PC-9 (cell line): ENCODE measurements around the gene MYO5B. TPM values are rescaled to one million over a fixed set of nuclear protein-coding genes. Genes with fewer than 3 reads are reported as not detected.
A peak's percentile ranks its signal among the peaks of the same experiment; 100 is the strongest.

Source experiments
- BruUV-seq: library from RNA; stranded (reverse); fragments of 400-500 nt; replicated peaks from 2 replicates; lab custom pipeline; 2021; lab: Mats Ljungman, UMichigan
- CTCF ChIA-PET: fragments of 300-600 bp; sonication (Branson Sonifier 250); formaldehyde crosslinking; loops from one replicate; lab custom pipeline; 2022; ENCODE audit warnings: antibody characterized with exemption; lab: Charles Lee
- POLR2A ChIA-PET: fragments of 300-600 bp; sonication (Branson Sonifier 250); formaldehyde crosslinking; loops from one replicate; lab custom pipeline; 2022; ENCODE audit warnings: antibody characterized with exemption; ENCODE audit not compliant: unreplicated experiment; lab: Charles Lee
- DNase-seq, 2 experiments: peaks; one replicate each; pipeline versions ENCODE4 v3.0.0 to v3.0.0-alpha.2; 2015 to 2022; ENCODE audit warnings: mixed read lengths in 1 of 2
- H2AFZ ChIP-seq: fragments of 200-600 bp; sonication (generic); 2 replicates; pipeline ENCODE4 v1.8.1; 2017; ENCODE audit warnings: antibody characterized with exemption
- H3F3A ChIP-seq: fragments of 200-600 bp; sonication (generic); 2 replicates; pipeline ENCODE4 v1.8.1; 2017; ENCODE audit warnings: antibody characterized with exemption, mild to moderate bottlenecking, low read depth; ENCODE audit not compliant: insufficient read depth
- H3K27ac ChIP-seq: fragments of 200-600 bp; sonication (generic); 2 replicates; pipeline ENCODE4 v1.6.1; 2016; ENCODE audit warnings: mixed run types
- H3K27me3 ChIP-seq: fragments of 200-600 bp; sonication (generic); 2 replicates; pipeline ENCODE4 v1.6.1; 2016; ENCODE audit warnings: low read depth, mixed run types; ENCODE audit not compliant: insufficient read depth
- H3K36me3 ChIP-seq: fragments of 200-600 bp; sonication (generic); 2 replicates; pipeline ENCODE4 v1.6.1; 2016; ENCODE audit warnings: low read depth, mixed run types
- H3K4me1 ChIP-seq: fragments of 200-600 bp; sonication (generic); replicated peaks from 2 replicates; pipeline ENCODE4 v1.6.1; 2016; ENCODE audit warnings: mixed run types; ENCODE audit not compliant: insufficient read depth
- H3K4me2 ChIP-seq: fragments of 200-600 bp; sonication (generic); 2 replicates; pipeline ENCODE4 v1.6.1; 2017; ENCODE audit warnings: mixed run types
- H3K4me3 ChIP-seq: fragments of 200-600 bp; sonication (generic); 2 replicates; pipeline ENCODE4 v1.6.1; 2016; ENCODE audit warnings: mixed run types
- H3K79me2 ChIP-seq: fragments of 200-600 bp; sonication (generic); 2 replicates; pipeline ENCODE4 v1.6.1; 2017; ENCODE audit warnings: low read depth, mixed run types
- H3K9me2 ChIP-seq: fragments of 200-600 bp; sonication (generic); 2 replicates; pipeline ENCODE4 v1.8.1; 2017; ENCODE audit warnings: mild to moderate bottlenecking; ENCODE audit not compliant: insufficient read depth
- H3K9me3 ChIP-seq: fragments of 200-600 bp; sonication (generic); 2 replicates; pipeline ENCODE4 v1.8.1; 2016; ENCODE audit warnings: low read depth; ENCODE audit not compliant: insufficient read depth
- H4K20me1 ChIP-seq: fragments of 200-600 bp; sonication (generic); 2 replicates; pipeline ENCODE4 v1.8.1; 2017; ENCODE audit not compliant: insufficient read depth
- CTCF ChIP-seq: fragments of 200-600 bp; sonication (generic); conservative IDR thresholded peaks from 2 replicates; pipeline ENCODE4 v1.6.1; 2017; ENCODE audit warnings: mixed run types, antibody characterized with exemption, mild to moderate bottlenecking, moderate library complexity
- EZH2 ChIP-seq: fragments of 200-600 bp; sonication (generic); IDR thresholded peaks from 2 replicates; pipeline ENCODE4 v1.8.0; 2017; ENCODE audit warnings: antibody characterized with exemption, low read depth
- intact Hi-C: fragments of 100-400 bp; cut with micrococcal nuclease; formaldehyde crosslinking; loops from one replicate; pipeline ENCODE4 v1.10.0; 2022; ENCODE audit not compliant: unreplicated experiment
- total RNA-seq: library from RNA; stranded (reverse); gene quantifications from 2 replicates; pipeline ENCODE4 v1.2.3, GENCODE V29; 2021

Gene MYO5B
- total RNA-seq, 1 experiment from 2014 or later: 25.4 TPM

DNA sequence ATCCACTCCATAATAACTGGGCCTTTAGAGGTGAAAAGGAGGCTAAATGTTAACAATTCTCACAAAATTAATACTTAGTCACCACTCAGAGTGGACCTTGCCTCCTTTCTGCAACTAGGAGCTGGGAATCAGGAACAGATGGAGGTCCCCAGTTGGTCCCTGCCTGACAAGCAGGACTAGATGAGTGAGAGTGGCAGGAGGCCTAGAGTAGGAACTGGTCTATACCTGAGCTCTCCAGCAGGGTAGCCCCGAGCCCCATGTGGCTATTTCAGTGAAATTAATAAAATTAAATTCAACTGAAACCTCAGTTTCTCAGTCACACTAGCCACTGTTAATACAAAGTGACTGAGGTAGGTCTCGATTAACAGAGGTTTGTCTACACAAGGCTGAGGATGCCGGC, 150.5 kb downstream of the MYO5B start:
- DNase-seq: no peak
- Histone ChIP-seq H3K36me3 (no peaks in the 10 kb centered on the region), H3K79me2 (peaks cover 4% of the 10 kb centered on the region; the same call in 1 of the 2 replicates), H4K20me1 (no peaks in the 10 kb centered on the region), H3K4me3 (no peak overlapping the region), H3K27ac (no peak overlapping the region), H2AFZ (no peak overlapping the region), H3K27me3 (no peaks in the 10 kb centered on the region), H3K4me1 (no peaks in the 10 kb centered on the region), H3F3A (no peaks in the 10 kb centered on the region), H3K9me3 (no peaks in the 10 kb centered on the region), H3K9me2 (no peaks in the 10 kb centered on the region), H3K4me2 (no peak overlapping the region)
- intact Hi-C loops: no loop called here
- no TSS peak for BruUV-seq
- ChIA-PET POLR2A (no interaction called here), CTCF (no interaction called here)
- TF ChIP-seq CTCF: peak; percentile 37
- TF ChIP-seq EZH2: no peak

GRCh38 chr18:50042611-50043010, 152.3 kb downstream of the MYO5B start:
- no peak for TF ChIP-seq EZH2
- TF ChIP-seq CTCF: no peak
- Histone ChIP-seq H3K36me3 (no peaks in the 10 kb centered on the region), H3K9me3 (no peaks in the 10 kb centered on the region), H3K9me2 (no peaks in the 10 kb centered on the region), H4K20me1 (no peaks in the 10 kb centered on the region), H2AFZ (no peak overlapping the region), H3K27ac (no peak overlapping the region), H3K4me1 (no peaks in the 10 kb centered on the region), H3K27me3 (no peaks in the 10 kb centered on the region), H3K4me2 (no peak overlapping the region), H3F3A (no peaks in the 10 kb centered on the region), H3K79me2 (no peaks in the 10 kb centered on the region), H3K4me3 (no peak overlapping the region)
- BruUV-seq: no TSS peak
- DNase-seq: no peak
- ChIA-PET CTCF (no interaction called here), POLR2A (no interaction called here)
- intact Hi-C loops: no loop called here

DNA sequence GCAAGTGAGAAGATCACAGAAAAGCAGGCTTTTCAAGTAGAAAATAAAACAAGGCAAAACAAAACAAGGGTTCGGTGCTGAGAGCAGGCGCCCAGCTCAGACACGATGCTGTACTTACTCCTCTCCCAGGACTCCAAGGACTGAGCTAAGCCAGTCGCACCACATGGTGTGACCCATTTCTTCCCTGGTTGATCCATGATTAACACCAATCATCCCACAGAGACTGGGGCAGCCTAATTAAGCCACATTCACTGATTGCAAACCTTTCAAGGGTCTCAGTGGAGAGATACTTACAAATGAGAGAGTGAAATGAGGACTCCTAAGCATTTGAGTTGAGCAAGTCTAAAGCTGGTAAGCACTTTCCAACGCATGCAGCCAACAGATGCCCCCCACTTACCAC, 155.2 kb downstream of the MYO5B start:
- Histone ChIP-seq H3K27me3 (no peaks in the 10 kb centered on the region), H3K4me1 (no peaks in the 10 kb centered on the region), H2AFZ (no peak overlapping the region), H3K4me2 (no peak overlapping the region), H3K27ac (no peak overlapping the region), H3K9me3 (no peaks in the 10 kb centered on the region), H4K20me1 (no peaks in the 10 kb centered on the region), H3K79me2 (no peaks in the 10 kb centered on the region), H3K4me3 (no peak overlapping the region), H3K36me3 (no peaks in the 10 kb centered on the region), H3F3A (no peaks in the 10 kb centered on the region), H3K9me2 (no peaks in the 10 kb centered on the region)
- POLR2A ChIA-PET: no interaction called here
- CTCF ChIA-PET: no interaction called here
- no TSS peak for BruUV-seq
- TF ChIP-seq CTCF (no peak), EZH2 (no peak)
- DNase-seq: no peak
- intact Hi-C loops: no loop called here
